SW 1271 (cell line): ENCODE measurements around the gene RASAL2.
"Not testable (repeated sequence)": the region's sequence is repeated elsewhere in the genome, so short reads cannot be mapped to it uniquely, and the experiment has no call there.

Experiments used
- DNase-seq, 2 experiments: peaks; one replicate each; lab custom pipeline; 2025; lab: John Stamatoyannopoulos, UW

RASAL2 gene

DNA sequence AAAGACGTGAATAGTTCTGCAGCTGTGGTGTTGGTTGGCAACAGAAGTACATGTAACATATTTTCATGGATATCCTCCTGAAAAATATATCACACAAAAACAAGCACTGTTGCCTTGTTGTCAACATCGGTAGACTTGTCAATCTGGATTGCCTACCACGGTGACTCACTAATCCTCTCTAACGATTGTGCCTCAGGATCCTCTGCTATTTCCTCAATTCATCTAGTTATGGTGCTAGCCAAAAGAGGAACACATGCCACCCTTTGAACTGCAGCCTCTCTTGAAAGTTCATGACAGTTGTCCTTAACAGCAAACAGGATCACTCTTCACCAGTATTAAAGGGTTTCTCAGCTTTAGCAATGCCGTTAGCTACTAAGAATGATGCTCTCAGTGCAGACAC lies 25.7 kb downstream of the RASAL2 start:
- no peak for DNase-seq

DNA sequence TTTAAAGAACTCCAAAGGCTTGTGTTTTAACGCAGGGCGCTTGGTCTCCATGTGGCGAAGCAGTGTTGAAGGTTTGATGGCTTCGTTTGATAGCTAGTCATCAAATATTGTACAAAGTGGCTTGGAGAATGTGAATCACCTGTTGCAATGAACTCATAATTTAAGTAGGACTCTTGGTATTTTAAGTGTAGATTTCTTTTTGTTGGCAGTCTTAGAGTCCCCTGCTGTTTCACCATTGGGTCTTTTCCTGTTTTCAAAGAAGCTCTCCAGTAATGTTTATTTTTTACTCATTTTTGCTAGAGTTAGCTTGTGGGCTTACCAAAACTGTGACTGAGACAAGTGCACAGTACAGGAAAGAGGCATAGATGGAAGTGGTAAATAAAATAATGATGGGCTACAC lies 26.2 kb downstream of the RASAL2 start:
- no peak for DNase-seq

DNA sequence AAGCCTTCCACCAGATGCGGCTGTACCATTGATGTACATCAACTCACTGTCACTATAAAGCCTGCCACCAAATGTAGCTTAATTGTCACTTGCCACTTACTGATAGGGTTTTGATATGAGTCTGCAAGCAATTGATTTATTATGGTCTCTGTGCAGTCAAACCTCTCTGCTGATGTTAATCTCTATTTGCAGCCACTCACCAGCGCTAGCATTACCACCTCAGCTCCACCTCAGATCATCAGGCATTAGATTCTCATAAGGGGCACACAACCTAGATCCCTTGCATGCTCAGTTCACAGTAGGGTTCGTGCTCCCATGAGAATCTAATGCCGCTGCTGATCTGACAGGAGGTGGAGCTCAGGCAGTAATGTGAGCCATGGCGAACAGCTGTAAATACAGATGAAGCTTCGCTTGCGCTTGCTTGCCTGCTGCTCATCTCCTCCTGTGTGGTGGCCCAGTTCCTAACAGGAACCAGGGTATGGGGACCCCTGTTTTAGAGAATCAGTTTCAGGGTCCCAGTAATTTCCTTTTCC lies 26.7 kb downstream of the RASAL2 start:
- DNase-seq: not testable (repeated sequence)

DNA sequence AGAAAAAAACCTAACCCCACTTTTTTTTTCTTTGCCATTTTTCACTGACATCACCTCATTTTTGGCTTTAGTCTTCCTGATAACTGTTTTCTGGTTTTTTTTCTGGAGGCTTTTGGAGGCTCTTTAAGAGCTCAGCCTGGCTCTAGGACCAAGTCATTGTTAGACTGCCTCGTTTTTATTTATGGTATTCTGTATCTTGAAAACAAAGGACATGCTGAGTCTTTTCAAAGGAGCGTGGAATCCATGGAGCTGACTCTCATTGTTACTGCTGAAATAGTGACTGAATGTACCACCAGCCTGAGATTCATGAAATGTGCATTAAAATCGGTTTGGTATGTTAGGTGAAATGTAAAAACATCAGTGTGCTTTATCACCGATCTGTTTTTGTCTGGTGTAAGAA lies 28.0 kb downstream of the RASAL2 start:
- DNase-seq: no peak

DNA sequence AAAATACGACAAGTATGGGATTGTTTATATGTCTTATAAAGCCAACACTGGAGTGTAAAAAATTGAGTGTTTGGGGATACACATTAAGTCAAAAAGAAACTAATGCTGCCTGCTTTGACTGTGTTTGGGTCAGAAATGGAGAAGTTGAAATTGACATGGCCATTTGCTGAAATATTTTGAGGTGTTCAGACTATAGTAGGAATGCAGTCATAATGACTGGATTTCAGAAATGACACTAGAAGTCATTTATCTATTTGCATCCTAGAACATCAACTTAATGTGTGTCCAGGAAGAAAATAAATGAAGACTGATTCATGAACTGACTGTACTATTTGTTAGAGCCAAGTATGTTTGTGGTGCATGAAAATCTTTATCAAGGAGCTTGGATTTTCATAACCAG lies 28.4 kb downstream of the RASAL2 start:
- DNase-seq: no peak

DNA sequence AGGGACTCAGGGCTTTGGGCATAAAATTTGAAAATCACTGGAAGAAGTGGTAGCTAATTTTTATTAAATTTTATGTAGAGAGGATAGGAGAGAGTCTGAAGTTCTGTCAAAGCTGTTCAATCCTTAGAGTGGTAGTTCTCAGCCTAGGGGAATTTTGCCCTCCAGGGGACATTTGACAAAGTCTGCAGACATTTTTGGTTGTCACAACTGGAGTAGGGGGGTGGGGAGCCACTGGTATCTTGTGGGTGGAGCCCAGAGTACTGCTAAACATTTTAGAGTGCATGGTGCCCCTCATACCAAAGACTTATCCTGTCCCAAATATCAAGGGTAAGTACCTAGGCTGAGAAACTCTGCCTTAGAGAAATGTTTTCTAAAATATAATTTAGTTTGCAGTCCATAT lies 30.2 kb downstream of the RASAL2 start:
- peak in 1 of 2 experiments; percentile 10 for DNase-seq

DNA sequence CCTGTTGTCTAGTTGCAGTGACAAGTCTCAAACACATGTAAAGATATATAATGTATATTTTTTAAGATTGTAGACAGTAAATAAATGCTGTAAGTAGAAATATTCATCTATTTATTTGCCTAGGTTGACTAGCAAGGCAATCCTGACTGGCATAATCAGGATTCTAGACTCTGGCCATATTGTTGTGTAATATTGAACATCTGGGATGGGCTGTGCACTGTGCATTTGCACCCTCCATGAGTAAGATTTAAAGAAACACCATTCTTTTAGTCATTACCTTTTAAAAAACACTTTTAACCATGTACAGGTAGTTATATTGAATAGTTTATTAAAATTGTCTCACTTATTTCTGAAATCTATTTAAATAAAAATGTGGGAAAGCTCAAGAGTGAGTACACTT lies 32.4 kb downstream of the RASAL2 start:
- DNase-seq: no peak

DNA sequence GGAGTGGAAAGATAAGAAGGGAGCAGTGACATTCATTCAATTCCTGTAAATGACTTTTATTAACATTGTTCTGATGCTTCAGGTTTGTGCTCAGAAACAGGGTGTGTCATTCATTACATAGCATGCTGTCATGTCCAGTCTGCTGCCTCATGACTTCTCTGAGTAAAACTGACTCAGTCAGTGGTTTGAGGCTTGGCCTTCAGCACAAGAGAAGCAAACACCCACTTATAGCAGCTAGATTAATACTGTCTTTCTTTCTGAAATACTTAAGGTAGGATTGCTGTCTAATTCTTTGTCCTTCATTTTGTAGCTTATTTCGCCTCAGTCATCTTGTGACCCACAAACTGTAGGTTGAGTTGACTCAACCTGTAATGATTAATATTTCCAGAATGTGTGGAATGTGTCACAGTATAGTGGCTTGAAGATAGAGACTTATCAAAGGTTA lies 32.9 kb downstream of the RASAL2 start:
- DNase-seq: peak; percentile 47 to 73

DNA sequence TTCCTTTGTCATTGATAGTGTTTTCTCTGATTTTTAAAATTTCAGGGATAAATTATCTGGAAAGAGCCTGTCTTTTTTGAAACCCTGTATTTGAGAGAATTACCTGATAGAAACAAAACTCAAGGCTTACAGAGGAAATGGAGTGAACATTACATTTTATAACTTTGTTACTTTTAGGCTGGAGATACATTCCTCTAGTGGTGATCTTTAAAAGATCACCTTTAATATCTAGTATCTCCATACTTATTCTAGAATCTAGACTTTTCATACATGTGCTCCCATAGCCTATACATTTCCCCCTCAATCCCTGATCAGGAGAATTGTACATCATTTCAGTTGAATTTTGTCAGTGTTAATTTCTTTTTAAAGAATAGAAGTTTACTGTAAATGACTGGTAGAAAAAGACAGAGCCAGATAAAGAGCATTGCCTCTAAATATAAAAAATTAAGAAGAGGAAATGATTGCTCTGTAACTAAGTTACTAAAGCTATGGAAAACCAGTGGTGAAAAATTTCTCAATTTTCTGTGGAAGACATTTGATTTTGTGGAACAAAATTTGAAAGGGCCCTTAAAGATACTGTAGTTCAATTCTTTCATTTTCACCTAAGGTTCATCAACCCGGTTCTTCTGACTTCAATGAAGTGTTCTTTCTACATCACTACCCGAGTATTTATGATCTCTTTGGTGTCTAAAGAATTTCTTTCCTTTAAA lies 33.7 kb downstream of the RASAL2 start:
- peak in 1 of 2 experiments; percentile 27 for DNase-seq

DNA sequence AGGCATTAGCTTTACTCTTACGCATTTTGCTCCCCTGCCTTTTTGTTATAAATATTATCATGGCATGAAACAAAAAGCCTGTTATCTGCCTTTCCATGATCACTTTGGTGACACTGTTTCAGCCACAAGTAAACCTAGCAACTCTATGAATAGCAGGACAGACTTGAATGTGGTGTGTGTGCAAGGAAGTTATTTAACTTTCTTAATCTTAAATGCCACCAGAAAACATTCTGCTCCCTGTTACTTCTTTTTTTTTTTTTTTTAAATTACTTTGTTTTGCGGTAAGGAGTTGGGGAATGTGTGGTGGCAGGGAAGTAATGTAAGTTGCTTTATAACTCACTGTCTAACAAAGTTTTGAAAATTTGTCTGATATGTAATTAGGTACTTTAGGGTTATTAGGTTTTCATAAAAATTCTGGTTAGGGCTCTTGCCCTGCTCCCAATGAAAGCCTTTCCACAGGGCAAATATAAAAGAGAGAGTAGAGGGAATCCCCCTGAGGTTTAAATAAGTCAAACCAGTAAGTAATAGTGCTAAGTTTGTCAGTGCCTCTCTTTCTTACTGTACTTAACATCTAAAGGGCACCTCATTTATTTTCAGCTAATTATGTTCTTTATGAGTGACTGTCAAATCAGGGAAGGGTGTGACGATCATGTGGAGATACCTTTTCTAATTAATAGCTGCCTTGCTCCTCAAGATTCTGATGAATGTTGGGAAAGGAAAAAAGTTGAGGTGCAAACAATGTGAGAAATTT lies 39.5 kb downstream of the RASAL2 start:
- DNase-seq: no peak

DNA sequence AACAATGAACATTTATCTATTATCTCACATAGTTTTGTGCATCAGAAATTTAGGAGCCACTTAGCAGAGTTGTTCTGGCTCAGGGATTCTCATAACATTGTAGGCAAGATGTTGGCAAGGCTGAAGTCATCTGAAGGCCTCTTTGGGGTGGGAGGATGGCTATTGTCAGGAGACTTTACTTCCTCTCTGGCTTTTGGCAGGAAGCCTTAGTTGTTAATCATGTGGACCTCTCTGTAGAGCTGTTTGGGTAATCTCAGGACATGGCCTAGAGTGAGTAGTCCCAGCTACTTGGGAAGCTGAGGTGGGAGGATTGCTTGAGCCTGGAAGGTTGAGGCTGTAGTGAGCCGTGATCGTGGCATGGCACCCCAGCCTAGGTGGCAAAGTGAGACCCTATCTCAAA lies 40.2 kb downstream of the RASAL2 start:
- peak in 1 of 2 experiments; percentile 5 for DNase-seq

DNA sequence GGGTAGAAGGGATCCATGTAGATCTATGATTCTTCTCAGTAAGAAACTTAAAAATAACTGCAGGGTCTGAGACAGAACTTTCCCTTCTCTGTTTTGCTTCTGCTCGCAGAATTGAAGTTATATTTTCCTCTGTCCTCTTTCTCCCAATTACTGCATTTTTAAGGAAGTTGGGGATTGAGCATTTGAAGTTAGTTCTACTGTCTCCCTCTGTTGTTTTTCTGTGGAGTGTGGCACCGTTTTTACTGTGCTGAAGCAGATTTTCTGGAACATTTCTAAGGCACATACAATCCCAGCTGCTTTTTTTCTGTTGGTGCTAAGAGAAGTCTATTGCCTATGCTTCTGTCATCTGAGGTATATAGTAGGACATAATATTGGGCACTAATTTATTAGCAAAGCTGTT lies 43.3 kb downstream of the RASAL2 start:
- DNase-seq: no peak

DNA sequence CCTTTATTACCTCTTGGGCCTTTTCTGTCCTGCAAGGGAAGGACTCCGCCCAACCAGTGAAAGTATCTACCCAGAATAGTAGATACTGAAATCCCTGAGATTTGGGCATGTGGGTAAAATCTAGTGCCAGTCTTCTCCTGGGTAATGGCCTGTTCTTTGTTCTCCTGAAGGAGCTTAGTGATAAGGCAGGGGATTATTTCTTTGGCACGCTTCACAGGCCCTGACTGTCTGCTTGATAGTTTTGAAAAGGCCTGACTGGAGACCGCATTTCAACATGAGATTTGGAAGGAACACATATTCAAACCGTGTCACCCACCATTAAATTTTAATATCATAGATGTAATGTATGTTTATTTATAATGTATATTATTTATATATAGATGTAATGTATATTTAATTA lies 48.9 kb downstream of the RASAL2 start:
- DNase-seq: no peak

DNA sequence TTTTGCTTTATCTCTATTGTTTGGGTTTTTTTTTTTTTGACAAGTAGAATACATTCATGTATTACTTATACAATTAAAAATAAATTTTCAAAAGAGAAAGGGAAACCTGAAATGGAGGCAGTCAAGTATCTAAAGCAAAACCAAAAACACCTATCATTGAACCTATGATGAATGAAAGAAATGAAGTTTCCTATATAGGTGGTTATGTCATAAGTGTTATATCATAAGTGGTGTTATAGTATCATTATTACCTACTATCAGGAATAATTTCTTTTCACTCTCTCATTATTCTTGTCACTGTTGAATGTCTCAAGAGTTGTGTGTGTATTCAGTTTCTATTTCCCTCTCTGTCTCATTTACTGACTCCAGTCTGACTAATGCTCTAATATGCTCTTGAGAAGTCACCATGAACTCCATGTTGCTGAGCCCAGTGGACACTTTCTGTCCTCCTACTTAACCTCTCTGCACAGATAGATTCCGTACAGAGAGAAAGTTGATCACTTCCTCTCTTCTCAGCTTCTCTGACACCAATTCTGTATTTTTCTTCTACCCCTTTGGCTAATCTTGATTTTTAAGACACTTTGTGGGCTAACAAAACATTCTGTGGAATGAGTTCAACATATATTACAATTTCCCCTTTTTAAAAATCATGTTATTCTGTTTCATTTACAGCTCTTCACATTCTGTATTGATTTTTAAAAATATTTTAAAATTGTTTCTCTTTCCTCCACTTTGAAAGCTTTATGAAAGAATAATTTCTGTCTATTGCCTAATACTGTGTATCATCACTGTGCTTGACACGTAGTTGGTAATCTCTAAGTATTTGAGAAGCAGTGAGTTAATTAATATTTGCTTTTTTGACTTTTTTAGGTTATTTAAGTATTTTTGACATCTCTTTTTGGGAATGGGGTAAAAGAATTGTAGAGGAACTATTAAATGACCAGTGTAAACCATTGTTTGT lies 50.1 kb downstream of the RASAL2 start:
- no peak for DNase-seq

DNA sequence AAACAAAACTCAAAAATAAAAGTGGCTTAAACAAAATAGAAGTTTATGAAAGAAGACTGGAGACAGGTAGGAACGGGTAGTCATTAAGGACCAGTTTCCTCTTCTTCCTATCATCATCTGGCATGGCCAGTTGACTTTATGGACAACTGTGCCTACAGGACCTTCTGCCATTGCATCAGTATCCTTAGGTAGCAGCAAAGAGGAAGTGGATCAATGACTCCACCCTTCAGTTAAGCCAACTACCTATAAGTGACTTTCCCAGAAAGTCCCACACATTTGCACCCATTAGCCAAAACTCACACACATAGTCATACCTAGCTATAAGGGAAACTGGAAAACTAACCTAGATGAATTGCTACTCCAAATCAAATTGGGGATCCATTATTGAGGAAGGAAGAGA lies 51.7 kb downstream of the RASAL2 start:
- no peak for DNase-seq

DNA sequence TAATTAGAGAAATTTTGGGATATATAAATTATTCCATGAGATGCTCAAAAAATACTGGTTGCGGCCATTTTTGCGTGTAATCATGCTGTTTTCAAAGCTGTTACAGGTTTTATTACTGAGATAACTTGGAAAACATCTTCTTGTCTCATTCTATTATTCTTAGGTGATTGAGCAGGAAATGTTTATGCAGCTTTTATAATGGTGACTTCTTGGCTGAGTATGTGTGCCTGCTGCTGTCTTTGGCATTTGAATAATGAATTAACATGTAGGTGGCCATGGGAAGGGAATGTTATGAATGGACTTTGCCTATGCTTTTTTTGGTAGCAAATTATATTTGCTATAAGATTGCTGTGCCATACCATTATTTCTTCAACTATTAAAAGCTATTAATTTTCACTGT lies 52.5 kb downstream of the RASAL2 start:
- no peak for DNase-seq

DNA sequence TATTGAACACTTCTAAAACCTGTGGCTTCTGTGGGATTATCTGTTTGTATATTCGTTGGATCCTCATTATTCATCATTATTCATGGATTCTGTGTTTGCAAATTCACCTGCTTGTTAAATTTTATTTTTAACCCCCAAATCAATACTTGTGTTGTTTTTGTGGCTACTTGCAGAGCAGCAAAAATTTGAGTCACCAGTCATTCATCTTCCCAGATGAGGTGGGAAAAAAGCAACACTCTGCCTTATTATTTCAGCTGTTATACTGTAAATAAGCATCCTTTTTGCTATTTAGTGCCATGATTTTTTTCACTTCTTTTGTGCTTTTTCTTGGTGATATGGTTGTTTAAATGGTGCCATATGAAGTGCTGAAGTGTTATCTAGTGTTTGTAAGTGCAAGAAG lies 56.7 kb downstream of the RASAL2 start:
- DNase-seq: no peak

DNA sequence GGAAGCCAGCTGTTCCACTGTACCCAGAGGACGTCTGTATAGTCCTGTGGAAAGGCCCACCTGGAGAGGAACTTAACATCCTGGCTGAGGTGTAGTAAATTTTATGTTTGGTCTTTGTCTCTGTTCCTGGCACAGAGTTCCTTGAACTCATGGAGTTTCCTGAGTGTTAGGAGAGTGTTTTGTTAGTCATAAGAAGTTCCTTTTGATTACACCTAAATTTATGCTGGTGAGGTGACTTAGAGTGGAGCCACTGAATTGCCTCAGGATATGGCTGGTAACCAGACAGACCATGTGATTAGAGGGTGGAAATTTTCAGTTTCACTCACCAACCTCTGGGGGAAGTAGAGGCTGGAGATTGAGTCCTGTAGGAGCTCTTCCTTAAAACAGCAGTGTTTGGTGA lies 57.9 kb downstream of the RASAL2 start:
- DNase-seq: no peak

DNA sequence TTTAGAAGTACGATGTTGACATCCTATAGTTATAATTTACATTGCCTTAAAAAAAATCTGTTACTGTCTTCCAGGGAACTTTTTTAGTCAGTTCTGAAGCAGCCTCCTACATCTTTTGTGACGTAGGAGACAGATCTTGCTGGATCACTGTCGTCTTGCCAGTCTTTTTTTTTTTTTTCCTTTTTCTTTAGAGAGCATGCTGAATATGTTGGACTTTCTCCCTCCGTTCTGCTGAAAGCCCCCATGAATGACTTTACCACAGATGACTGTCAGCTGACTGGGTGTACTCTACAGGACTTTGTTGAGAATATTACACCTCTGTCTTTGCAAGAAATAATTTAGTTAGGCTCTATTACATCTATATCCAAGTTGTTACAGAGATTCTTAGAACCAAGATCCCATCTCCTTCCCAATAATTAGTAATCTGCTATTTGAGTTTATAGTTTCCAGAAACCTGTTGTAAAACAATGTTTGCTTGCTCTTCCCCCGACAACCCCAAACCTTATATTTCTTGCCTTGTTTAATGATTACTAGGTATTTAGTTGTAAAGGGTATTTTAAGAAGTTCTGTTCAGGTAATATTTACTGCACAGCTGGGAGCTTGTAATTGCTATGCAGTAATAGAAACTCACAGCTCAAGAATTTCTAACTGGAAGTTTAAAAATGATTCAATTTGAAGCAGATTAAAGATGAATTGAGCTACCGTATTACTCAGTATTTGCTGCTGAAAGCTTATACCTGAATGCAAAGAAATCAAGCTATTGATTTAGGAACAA lies 61.8 kb downstream of the RASAL2 start:
- no peak for DNase-seq

DNA sequence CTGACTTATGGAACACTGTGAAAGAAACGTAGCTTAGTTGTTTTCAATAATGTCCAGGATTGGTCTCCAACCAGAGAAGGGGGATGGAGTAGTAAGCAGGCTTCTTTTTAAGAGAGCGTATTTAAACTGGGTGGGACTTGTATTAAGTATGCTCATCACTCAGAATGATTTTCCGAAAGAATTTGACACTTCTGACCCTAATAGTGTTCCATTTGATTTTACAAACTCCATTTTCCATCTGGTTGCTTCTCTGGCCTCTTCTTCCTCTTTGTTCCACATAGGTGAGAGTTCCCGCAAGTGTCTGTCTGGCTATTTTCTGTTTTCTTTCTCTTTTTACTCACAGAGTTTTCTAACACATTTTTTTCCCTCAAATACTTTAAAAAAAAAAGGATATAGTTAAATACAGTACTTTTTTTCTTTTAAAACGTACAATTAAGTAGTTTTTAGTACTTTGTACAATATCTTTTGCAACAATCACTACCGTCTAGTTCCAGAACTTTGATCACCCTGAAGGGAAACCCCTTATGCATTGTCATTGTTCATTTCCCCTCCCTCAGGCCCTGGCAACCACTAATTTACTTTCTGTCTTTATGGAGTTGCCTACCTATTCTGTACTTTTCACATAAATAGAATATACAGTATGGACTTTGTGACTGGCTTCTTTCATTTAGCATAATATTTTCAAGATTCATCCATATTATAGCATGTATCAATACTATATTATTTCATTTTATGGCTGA lies 67.0 kb downstream of the RASAL2 start:
- no peak for DNase-seq

DNA sequence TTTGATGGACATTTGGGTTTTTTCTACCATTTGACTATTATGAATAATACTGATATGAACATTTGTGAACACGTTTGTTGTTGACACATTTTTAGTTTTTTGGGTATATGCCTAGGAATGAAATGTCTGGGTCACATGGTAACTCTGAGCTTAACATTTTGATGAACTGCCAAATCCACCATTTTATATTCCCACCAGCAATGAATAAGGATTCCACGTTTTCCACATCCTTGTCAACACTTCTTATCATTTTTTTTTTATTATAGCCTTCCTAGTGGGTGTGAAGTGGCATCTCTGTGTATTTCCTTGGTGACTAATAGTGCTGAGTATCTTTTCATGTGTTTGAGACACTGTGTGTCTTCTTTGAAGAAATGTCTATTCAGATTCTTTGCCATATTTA lies 67.6 kb downstream of the RASAL2 start:
- DNase-seq: no peak
